GM18520 (cell line): ENCODE measurements around the gene CLDN9.

ENCODE experiments used
- ATAC-seq: cut with Tn5 transposase; IDR thresholded peaks from one replicate; pipeline ENCODE4 v1.9.1; 2021; ENCODE audit not compliant: unreplicated experiment

Gene CLDN9

DNA sequence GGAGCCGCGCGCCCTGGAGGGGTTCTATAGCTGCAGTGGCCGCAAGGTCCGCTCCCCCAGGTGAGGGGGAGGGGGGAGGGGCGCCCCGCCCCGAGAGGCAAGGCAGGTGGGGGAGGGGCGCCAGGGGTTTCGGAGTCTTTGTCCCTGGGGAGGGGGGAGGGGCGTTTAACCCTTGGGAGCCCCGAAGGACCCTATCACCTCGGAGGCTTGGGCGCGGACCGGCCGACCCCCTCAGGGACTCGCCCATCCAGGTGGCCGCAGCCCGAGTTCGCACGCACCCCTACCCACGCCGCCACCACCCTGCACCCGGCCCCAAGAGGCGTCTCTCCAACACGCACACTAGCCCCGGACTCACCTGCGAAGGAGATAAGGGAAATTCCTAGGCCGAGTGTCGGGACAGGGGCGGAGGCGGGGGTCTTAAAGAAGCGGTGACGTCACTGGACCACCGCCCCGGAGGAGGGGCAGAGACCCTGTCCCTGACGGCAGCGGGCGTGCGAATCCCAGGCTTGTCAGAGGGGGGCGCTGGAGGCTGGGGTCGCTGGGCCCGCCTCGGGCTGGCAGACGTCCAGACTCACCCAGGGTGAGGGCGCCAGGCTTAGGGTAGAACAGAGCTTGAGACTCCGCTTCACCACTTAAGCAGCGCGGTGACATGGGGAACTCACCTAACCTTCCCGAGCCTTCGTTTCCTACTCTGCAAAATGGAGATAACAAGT is 5.2 kb downstream of the CLDN9 start, which contains the start of gene CLDN6:
TSS of gene CLDN6 (minus strand) at position 390 of the 713 bp plus-strand sequence. CDS start 2,162 bp downstream, outside the sequence.
- no peak for ATAC-seq

DNA sequence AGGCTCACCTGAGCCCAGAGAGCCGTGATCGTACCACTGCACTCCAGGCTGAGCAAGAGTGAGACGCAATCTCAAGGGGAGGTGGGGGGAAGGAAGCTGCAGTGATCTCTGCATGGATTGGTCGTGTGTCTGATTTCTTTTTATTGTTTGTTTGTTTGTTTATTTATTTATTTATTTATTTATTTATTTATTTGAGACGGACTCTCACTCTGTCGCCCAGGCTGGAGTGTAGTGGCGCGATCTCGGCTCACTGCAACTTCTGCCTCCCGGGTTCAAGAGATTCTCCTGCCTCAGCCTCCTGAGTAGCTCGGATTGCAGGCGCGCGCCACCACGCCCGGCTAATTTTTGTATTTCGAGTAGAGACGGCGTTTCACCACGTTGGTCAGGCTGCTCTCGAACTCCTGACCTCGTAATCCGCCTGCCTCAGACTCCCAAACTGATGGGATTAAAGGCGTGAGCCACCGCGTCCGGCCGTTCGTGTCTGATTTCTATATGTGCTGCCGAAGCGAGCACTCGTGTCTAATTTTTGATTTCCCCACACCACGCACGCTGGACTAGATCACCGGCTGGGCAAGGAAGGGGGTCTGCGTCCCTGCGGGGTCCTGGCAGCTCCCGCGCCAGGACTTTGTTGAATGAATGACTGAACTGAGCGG is 7.0 kb downstream of the CLDN9 start:
- no peak for ATAC-seq

DNA sequence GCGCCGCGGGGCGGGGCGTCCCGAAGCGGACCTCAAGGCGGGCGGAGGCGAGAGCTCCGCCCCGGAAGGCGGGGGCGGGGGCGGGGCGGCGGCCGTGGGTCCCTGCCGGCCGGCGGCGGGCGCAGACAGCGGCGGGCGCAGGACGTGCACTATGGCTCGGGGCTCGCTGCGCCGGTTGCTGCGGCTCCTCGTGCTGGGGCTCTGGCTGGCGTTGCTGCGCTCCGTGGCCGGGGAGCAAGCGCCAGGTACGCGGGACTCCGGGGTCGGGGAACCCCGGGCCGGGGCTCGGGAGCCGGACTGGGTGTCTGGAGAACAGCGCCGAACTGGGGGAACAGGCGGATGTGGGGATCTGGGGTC is 7.5 kb downstream of the CLDN9 start, which contains the start of gene TNFRSF12A:
TSS of gene TNFRSF12A (plus strand) at position 122 of the 357 bp plus-strand sequence. CDS start at position 152, 30 bp downstream.
- ATAC-seq: no peak

DNA sequence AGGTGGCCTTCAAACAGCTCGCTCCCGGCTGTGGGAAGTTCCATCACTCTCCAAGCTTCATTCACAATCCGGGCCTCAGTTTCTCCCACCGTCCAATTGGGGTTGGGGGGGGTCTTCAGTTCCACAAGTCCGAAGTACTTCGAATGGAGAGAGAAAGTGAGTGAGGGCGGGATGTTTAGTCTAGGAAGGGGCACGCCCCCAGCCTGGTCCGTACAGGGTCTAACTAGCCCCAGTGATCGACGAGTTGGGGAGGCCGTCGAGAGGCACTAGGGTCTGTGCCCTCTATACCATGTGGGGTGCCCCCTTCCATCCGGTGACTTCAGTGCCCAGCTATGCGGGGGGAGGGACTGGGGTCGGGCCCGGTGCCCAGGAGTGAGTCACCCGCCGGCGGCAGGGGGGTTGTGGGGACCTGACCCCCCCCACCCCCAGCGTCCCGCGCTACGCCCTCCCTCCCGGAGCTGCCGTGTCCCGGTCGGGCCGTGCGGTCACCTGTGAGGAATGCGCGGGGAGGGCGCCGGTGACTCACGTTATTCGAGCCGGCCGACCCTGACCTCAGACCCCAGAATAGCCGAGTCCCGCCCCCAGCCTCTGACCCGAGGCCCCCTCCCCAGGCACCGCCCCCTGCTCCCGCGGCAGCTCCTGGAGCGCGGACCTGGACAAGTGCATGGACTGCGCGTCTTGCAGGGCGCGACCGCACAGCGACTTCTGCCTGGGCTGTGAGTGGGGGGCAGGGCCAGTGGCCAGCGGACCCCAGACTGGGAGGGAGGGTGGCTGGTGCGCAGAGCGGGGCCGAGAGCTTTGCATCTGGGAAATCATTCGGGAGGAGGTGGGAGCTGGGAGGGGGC is 8.1 kb downstream of the CLDN9 start:
- no peak for ATAC-seq

DNA sequence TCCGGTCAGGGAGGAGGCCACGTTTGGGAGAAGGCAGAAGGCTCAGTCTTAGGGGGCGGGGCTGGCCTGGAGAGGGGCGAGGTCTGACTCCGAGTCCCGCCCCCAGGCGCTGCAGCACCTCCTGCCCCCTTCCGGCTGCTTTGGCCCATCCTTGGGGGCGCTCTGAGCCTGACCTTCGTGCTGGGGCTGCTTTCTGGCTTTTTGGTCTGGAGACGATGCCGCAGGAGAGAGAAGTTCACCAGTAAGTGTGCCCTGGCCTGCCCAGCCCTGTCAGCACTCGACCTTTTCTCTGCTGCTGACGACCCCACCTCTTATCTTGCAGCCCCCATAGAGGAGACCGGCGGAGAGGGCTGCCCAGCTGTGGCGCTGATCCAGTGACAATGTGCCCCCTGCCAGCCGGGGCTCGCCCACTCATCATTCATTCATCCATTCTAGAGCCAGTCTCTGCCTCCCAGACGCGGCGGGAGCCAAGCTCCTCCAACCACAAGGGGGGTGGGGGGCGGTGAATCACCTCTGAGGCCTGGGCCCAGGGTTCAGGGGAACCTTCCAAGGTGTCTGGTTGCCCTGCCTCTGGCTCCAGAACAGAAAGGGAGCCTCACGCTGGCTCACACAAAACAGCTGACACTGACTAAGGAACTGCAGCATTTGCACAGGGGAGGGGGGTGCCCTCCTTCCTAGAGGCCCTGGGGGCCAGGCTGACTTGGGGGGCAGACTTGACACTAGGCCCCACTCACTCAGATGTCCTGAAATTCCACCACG is 8.9 kb downstream of the CLDN9 start:
- no peak for ATAC-seq

DNA sequence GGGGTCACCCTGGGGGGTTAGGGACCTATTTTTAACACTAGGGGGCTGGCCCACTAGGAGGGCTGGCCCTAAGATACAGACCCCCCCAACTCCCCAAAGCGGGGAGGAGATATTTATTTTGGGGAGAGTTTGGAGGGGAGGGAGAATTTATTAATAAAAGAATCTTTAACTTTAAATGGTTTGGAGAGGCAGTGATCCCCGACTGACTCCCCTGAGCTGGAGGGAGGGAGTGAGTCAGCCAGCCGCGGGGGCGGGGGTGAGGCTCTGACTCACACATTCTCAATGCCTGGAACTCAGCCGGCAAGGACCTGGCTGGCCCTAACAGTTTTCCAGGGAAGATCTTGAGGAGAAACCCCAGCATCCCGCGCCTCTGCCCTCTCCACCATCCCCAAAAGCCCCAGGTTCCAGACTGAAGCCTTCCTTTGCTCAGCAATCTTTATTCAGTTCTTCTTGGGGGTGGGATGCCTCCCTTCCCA is 9.5 kb downstream of the CLDN9 start:
- no peak for ATAC-seq

DNA sequence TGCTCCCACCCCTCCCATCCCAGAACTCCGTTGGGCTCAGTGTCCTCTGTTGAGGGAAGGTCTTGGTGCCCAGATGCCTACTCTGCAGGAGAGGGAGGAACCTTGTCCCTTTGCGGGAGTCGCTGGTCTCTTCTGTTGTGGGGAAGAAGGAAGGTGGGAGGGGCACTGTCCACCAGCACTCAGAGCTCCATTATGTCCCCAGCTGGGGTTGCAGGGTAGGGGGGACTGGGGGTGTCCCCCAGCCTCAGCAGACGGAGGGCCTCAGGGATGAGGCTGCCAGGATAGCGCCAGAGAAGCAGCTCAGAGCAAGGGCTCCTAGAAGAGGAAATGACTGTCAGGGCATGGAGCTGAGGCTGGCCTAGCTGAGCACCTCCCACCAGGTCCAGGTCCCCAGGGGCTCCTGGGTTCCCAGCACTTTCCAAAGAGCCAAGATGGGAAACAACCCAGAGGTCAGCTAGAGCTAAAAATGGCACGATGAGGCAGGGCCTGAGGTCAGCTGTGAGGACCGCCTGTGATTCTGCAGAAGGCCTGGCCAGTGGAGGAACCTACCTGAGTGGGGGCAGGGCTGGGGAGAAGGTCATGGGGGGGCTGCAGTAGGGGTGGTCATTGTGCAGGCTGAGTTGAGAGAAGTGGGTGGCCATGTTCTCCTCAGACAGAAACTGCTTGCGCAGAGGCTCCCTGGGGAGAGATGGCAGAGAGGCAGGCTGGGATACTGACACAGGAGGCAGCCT is 10.1 kb downstream of the CLDN9 start:
- no peak for ATAC-seq

DNA sequence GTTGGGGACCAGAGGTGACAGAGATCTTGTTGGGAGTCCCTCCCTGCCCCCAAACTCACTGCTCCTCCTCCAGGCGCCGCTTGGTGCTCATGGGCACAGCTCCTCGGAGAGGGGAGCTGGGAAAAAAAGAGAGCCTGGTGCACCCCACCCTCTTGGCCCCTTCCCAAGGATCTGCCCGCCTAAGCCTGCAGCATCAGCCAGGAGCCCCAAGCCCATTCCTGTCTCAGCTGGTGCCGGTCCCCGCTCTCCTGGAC is 10.6 kb downstream of the CLDN9 start:
- ATAC-seq: no peak

DNA sequence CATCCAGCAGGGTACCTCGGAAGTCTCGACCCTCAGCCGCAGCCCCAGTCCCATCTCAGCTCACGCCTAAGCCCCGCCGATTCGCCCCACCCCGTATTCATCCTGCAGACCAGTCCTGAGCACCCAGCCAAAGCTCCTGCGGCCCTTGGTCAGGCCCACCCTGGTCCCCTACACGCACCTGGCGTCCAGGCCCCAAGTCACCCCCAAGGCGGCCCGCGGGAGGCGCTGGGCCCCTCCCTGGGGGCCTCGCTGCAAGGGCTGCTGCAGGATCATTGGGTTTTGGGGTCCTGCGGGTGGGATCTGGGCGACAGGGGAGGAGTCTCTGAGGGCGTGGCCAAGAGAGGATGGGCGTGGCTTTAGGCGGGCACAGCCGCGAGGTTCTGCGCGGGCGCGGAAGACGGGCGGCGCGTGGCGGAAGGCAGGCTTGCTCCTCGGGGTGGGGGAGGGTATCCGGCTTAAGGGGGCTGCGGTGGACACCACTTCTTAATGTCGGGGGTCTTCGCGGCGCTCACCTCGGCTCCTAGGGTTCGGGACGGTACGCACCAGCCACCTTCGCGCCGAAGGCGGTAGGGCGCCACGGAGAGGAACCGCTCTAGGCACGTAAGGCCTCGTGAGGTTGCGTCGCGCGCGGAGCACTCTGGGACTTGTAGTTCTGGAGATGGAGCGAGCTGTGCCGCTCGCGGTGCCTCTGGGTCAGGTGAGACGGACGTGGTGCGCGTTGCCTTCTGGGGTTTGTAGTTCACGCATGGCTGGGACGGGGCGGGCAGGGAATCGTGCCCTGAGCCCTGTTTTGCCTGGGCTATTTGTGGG is 11.2 kb downstream of the CLDN9 start, which contains the start of the genes HCFC1R1 and THOC6:
TSS of gene HCFC1R1 (minus strand) at position 274 of the 810 bp plus-strand sequence. CDS start at position 273, 1 bp downstream.
TSS of gene THOC6 (plus strand) at position 367 of the 810 bp plus-strand sequence. CDS start at position 659, 292 bp downstream.
- peak; percentile 78 for ATAC-seq

DNA sequence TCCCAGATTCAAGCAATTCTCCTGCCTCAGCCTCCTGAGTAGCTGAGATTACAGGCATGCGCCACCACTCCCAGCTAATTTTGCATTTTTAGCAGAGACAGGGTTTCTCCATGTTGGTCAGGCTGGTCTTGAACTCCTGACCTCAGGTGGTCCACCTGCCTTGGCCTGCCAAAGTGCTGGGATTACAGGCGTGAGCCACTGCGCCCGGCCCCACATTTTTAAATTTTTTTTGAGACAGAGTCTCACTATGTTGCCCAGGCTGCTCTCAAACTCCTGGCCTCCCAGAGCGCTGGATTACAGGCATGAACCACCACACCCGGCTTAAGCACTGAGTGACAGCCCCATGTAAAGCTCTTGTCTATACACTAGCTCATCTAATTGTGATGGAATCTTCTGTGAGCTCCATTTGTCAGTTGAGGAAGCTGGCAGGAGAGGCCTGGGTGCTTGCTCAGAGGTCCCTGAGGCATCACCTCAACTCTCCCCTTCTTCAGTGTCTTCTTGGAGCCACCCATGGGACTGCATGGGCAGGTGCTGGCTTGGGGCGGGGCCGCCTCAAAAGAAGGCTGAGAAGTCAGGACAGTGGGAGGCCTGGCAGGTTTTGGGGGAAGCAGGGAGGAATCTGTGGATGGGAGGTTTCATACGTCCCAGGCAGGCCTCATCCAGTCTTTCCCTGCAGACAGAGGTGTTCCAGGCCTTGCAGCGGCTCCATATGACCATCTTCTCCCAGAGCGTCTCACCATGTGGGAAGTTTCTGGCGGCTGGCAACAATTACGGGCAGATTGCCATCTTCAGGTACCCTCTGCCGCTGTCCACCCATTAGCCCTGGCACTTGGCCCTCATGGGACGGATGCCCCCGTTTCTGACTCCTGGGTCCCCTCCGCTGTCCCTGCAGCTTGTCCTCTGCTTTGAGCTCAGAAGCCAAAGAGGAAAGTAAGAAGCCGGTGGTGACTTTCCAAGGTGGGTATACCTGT is 12.6 kb downstream of the CLDN9 start:
- no peak for ATAC-seq

DNA sequence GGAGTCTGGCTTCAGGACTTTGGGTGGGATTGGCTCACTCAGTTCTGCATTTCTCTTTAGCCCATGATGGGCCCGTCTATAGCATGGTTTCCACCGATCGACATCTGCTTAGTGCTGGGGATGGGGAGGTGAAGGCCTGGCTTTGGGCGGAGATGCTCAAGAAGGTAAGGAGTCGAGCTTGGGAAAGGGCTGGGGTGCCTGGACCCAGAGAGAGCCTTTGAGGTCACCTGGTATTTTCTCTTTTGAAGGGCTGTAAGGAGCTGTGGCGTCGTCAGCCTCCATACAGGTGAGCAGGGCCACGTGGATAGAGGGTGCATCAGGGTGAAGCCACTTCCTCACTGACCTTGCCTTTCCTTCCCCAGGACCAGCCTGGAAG is 13.3 kb downstream of the CLDN9 start:
- ATAC-seq: no peak

DNA sequence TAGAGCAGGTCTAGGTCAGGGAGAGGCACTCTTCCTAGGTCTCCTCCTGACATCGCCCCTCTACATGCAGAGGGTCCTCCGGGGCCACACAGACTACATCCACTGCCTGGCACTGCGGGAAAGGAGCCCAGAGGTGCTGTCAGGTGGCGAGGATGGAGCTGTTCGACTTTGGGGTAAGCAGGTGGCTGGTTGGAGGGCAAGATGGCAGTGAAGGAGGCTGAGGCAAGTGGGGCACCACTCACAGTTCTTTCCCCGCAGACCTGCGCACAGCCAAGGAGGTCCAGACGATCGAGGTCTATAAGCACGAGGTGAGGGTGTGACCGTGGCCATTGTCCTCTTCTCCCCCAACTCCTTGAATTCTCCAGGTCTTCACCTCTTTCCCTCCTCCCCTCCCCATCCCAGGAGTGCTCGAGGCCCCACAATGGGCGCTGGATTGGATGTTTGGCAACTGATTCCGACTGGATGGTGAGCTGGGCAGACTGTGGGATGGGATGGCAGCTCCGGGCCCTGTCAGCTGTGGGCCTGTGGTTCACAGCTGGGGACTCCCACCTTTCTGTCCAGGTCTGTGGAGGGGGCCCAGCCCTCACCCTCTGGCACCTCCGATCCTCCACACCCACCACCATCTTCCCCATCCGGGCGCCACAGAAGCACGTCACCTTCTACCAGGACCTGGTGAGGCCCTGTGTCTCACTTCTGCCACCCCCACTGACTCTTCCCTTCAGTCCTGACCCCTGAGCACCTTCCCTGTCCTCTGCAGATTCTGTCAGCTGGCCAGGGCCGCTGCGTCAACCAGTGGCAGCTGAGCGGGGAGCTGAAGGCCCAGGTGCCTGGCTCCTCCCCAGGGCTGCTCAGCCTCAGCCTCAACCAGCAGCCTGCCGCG is 14.1 kb downstream of the CLDN9 start:
- no peak for ATAC-seq

DNA sequence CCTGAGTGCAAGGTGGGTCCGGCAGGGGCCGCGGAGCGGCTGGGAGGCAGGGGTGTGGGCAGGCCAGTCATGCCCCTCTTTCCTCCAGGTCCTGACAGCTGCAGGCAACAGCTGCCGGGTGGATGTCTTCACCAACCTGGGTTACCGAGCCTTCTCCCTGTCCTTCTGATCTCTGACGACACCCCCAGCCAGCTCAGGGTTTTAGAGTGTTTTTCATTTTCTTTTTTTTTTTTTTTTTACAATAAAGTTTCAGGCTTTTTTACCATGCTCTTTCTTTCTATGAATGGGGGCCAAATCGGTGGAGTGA is 14.7 kb downstream of the CLDN9 start:
- ATAC-seq: no peak

DNA sequence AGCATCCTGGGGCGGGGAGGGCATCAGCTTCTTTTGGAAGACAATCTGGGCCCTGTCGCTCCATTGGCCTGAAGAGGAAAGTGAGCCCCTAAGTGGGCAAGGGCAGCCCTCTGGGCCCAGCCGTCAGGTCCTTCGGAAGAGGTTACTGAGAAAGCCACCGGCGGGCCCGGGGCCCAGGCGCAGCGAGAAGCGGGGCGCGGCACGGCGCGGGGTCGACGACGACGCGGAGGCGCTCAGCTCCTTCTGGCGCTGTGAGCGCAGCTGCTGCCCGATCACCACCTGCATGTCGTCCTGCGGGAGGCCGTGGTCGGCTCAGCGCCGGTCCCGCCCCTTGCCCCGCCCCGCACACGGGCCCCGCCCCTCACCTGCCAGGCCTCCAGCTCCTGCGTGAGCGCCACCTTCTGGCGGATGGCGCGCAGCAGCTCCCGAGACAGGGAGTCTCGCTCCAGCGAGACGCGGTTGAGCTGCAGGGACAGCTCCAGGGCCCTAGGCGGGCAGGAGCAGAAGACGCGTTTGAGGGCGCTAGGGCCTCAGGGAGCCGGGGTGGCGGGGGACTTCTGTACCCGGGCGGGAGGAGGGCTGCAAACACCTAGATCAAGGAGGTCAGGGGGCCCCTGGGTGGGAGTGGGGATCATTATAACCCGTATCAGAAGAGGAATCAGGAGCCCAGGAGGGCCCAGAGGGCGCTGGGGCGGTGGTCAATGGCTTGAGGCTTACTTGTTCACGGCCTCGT is 15.4 kb downstream of the CLDN9 start:
- no peak for ATAC-seq

DNA sequence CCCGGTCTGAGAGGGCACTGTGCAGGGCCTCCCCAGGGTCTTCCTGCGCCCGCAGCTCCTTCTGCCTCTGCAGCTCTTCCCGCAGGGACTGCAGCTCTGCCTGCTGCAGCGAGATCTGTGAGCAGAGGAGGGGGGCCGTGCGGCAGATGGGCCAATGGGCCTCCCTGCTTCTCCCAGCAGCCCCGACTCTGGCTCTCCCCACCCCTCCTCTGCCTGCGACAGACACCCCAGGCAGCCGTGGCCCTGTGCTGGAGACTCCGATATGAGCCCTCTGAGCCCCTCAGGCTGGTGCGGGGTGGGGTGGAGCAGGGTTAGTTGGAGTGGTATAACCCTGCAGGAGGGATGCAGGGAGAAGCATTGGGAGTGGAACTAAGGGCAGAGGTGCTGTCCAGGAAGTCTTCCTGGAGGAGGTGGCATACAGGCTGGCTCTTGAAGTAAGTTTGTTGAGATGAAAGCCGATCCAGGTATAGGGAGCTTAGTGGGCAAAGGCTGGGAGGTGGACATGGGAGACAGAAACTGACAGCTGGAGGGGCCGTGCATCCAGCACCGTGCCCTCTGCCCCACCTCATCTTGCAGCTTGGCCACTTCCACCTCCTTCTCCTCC is 16.1 kb downstream of the CLDN9 start:
- ATAC-seq: no peak

DNA sequence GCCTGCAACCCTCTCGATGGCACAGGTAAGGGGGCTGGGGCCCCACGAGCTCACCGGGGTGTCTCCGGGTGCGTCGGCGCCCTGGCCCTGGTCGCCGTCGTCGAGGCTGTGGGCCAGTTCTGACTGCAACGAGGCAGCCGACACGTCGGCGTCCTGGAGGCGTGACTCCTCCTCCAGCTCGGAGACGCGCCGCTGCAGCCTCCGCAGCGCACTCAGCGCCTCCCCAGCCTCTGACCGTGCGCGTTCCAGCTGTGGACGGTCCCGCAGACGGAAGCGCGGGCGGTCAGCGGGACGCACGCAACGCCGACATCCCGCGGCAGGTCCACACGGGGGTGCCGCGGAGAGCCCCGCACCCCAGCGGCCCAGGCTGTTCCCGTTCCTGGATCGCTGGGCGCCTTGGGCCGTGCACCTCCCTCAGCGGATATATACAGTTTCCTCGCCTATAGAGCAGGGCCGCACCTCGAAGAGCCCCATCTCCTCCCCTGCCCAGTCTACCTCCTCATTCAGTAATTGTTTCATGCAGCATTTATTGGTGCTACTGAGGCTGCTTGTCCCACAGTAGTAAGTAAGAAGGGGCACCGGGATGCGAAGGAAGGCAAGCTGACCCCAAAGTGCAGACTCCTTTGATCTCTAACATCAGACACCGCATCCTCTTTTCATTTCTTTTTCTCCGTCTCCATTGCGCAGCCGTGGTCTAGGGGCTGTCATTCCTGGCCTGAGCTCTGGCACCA is 16.9 kb downstream of the CLDN9 start:
- ATAC-seq: no peak
